GM18909 (cell line): ENCODE data around the gene CHMP3.
"Not testable (repeated sequence)": the region's sequence is repeated elsewhere in the genome, so short reads cannot be mapped to it uniquely, and the experiment has no call there.

Experiments used
- ATAC-seq: cut with Tn5 transposase; IDR thresholded peaks from one replicate; pipeline ENCODE4 v1.9.1; 2021; ENCODE audit warnings: mild to moderate bottlenecking; ENCODE audit not compliant: unreplicated experiment, poor library complexity

The CHMP3 gene

GRCh38 chr2:86512892-86513291 is 50.4 kb downstream of the CHMP3 start:
- ATAC-seq: no peak

- no peak for ATAC-seq
These were observed 51.2 kb downstream of the CHMP3 start for GRCh38 chr2:86512034-86512433.

GRCh38 chr2:86510436-86510933 is 52.8 kb downstream of the CHMP3 start:
- no peak for ATAC-seq

- ATAC-seq: no peak
These were observed 55.6 kb downstream of the CHMP3 start for GRCh38 chr2:86507600-86507999.

GRCh38 chr2:86500325-86501083 is 62.7 kb downstream of the CHMP3 start:
- no peak for ATAC-seq

GRCh38 chr2:86499326-86499725 is 63.9 kb downstream of the CHMP3 start:
- no peak for ATAC-seq

- ATAC-seq: no peak
These were observed 64.6 kb downstream of the CHMP3 start for GRCh38 chr2:86498468-86499260.

- not testable (repeated sequence) for ATAC-seq
These were observed 66.9 kb downstream of the CHMP3 start for GRCh38 chr2:86496391-86496790.

GRCh38 chr2:86492048-86492453 is 71.2 kb downstream of the CHMP3 start:
- no peak for ATAC-seq

GRCh38 chr2:86491088-86491487 is 72.2 kb downstream of the CHMP3 start:
- ATAC-seq: no peak

- ATAC-seq: no peak
These were observed 73.0 kb downstream of the CHMP3 start for GRCh38 chr2:86490245-86490644.

- no peak for ATAC-seq
These were observed 73.7 kb downstream of the CHMP3 start for GRCh38 chr2:86489542-86489941.

GRCh38 chr2:86488561-86489250 is 74.5 kb downstream of the CHMP3 start:
- no peak for ATAC-seq

- no peak for ATAC-seq
These were observed 76.2 kb downstream of the CHMP3 start for GRCh38 chr2:86487062-86487461.

GRCh38 chr2:86485802-86486201 is 77.4 kb downstream of the CHMP3 start:
- ATAC-seq: no peak

GRCh38 chr2:86485103-86485502 is 78.1 kb downstream of the CHMP3 start:
- ATAC-seq: no peak

GRCh38 chr2:86484385-86484784 is 78.9 kb downstream of the CHMP3 start:
- ATAC-seq: no peak

- no peak for ATAC-seq
These were observed 81.2 kb downstream of the CHMP3 start for GRCh38 chr2:86482034-86482433.

- ATAC-seq: no peak
These were observed 83.1 kb downstream of the CHMP3 start for GRCh38 chr2:86480105-86480504.

GRCh38 chr2:86477349-86477748 is 85.9 kb downstream of the CHMP3 start:
- ATAC-seq: no peak

GRCh38 chr2:86476918-86477317 is 86.3 kb downstream of the CHMP3 start:
- ATAC-seq: no peak
